ENCODE data around the gene GSTT2B. TPM values are rescaled to one million over a fixed set of nuclear protein-coding genes. Genes with fewer than 3 reads are reported as not detected.

The GSTT2B gene
- total and polyA plus RNA-seq, 2 of the 8 experiments (the other 6 are each of a cell fraction or from before 2014, with no cell fraction given) = 6.3 to 13.3 TPM

- peak in 1 of 2 experiments; percentile 29 for DNase-seq (ENCODE audit: low read depth in 1 of 2, low spot score in 2 of 2)
- peaks cover 5 to 26% (median 17%) of the 10 kb centered on the region in 4 experiments; a peak in 7 of 8 replicates for H3K36me3 ChIP-seq (ENCODE audit: control insufficient read depth in 2 of 4, insufficient read depth in 4 of 4, low read length in 3 of 4)
- H3K9me3 ChIP-seq (ENCODE audit: insufficient read depth in 2 of 2, low read depth in 1 of 2, low read length in 1 of 2) = no peaks in the 10 kb centered on the region
- no peak overlapping the region for H3K14ac ChIP-seq (ENCODE audit: insufficient read length)
- ChIA-PET POLR2A (ENCODE audit: partially characterized antibody) (no interaction called here), CTCF (ENCODE audit: partially characterized antibody) (no interaction called here)
- H2BK120ac ChIP-seq (replicated peaks; ENCODE audit: low read depth, low read length) = no peak overlapping the region
- H4K8ac ChIP-seq (ENCODE audit: extremely low read depth, insufficient read depth, low read length) = no peak overlapping the region
- no peak overlapping the region for H2BK20ac ChIP-seq (ENCODE audit: low read length)
- no peak overlapping the region for H3K56ac ChIP-seq (replicated peaks; ENCODE audit: insufficient read length, low read depth, low read length)
- H4K5ac ChIP-seq (ENCODE audit: insufficient read length, low read depth, low read length) = no peak overlapping the region
- H3K79me1 ChIP-seq (ENCODE audit: low read depth, low read length) = peaks cover 6% of the 10 kb centered on the region; the same call in 1 of the 2 replicates
- H2BK15ac ChIP-seq (ENCODE audit: low read length) = no peak overlapping the region
- H2BK12ac ChIP-seq (ENCODE audit: low read depth, low read length) = no peak overlapping the region
- peaks cover 6% of the 10 kb centered on the region; the same call in 1 of the 2 replicates for H3K23me2 ChIP-seq (ENCODE audit: low read depth, low read length)
- H4K91ac ChIP-seq (replicated peaks; ENCODE audit: insufficient read length, low read length) = no peak overlapping the region
- H3K4ac ChIP-seq (replicated peaks; ENCODE audit: insufficient read length, low read depth, low read length) = no peak overlapping the region
- no peak overlapping the region for H2BK5ac ChIP-seq (ENCODE audit: low read depth, low read length)
- TF ChIP-seq SIN3A (conservative IDR thresholded peaks at IDR 0.05 in 1 of 2, IDR thresholded peaks at IDR 0.05 in 1 of 2; ENCODE audit: low read depth in 1 of 2, low read length in 2 of 2) (no peak), ATF3 (IDR thresholded peaks at IDR 0.05; ENCODE audit: insufficient read depth, low read depth, low read length) (no peak), JUN (IDR thresholded peaks at IDR 0.05; ENCODE audit: low read depth, low read length) (no peak), TBP (IDR thresholded peaks at IDR 0.05; ENCODE audit: low read depth, low read length) (no peak), RNF2 (IDR thresholded peaks at IDR 0.05; ENCODE audit: borderline replicate concordance, low read depth, low read length, missing control alignments, poor library complexity, severe bottlenecking) (no peak), TAF1 (IDR thresholded peaks at IDR 0.05; ENCODE audit: low read depth, low read length) (no peak), EZH2 (IDR thresholded peaks at IDR 0.05; ENCODE audit: low read depth, low read length, severe bottlenecking) (no peak), GABPA (IDR thresholded peaks at IDR 0.05; ENCODE audit: borderline replicate concordance, insufficient read depth, low read length) (no peak), SIX5 (IDR thresholded peaks at IDR 0.05; ENCODE audit: low read depth, low read length) (no peak), JUND (IDR thresholded peaks at IDR 0.05; ENCODE audit: low read length) (no peak), POLR2A (IDR thresholded peaks at IDR 0.05; ENCODE audit: control extremely low read depth in 1 of 2, low read depth in 2 of 2, low read length in 2 of 2) (no peak)
- no peak overlapping the region for H3K23ac ChIP-seq (ENCODE audit: insufficient read length)
- no peaks in the 10 kb centered on the region for H3K27me3 ChIP-seq (replicated peaks in 1 of 4; ENCODE audit: control insufficient read depth in 3 of 4, extremely low read depth in 1 of 4, insufficient read depth in 3 of 4, low read length in 3 of 4)
- H4K20me1 ChIP-seq (replicated peaks in 1 of 2; ENCODE audit: control insufficient read depth in 1 of 2, insufficient read depth in 2 of 2, low read length in 2 of 2) = peaks cover 9 to 18% of the 10 kb centered on the region in 2 experiments
- whole genome bisulfite sequencing, 2 experiments (ENCODE audit: extremely low coverage in 1 of 2, insufficient coverage in 1 of 2, insufficient read length in 1 of 2, insufficient replicate concordance in 2 of 2, low coverage in 1 of 2, low lambda C conversion rate in 2 of 2, missing lambda C conversion rate in 1 of 2) = 94% methylated on average over 3 of the region's 3 CpGs; no CpG with 5 or more reads in 1 of the 2 experiments
- FAIRE-seq = no peak
- H3K18ac ChIP-seq (ENCODE audit: extremely low read depth, low read length) = no peak overlapping the region
- H3K79me2 ChIP-seq (ENCODE audit: control insufficient read depth in 1 of 2, insufficient read depth in 2 of 2, low read length in 2 of 2) = peaks cover 0 to 11% of the 10 kb centered on the region in 2 experiments; a peak in 1 of 4 replicates
- no peak overlapping the region for H3K27ac ChIP-seq (ENCODE audit: low read depth, low read length)
- no peak overlapping the region for H2AFZ ChIP-seq (ENCODE audit: low read length)
- H3K4me1 ChIP-seq (replicated peaks in 1 of 4; ENCODE audit: control insufficient read depth in 3 of 4, insufficient read depth in 4 of 4, low read length in 3 of 4) = no peaks in the 10 kb centered on the region
- H2AK5ac ChIP-seq (ENCODE audit: low read depth, low read length) = no peak overlapping the region
- H3K9ac ChIP-seq (replicated peaks in 1 of 4; ENCODE audit: extremely low read depth in 1 of 4, low read depth in 3 of 4, low read length in 3 of 4) = no peak overlapping the region
- H3K4me3 ChIP-seq (ENCODE audit: extremely low read depth in 1 of 4, insufficient read depth in 2 of 4, low read depth in 3 of 4, low read length in 4 of 4) = no peak overlapping the region
- no peak overlapping the region for H3K4me2 ChIP-seq (ENCODE audit: insufficient read depth in 1 of 2, low read depth in 2 of 2, low read length in 2 of 2)
Measured at GRCh38 chr22:23969071-23969470, 8.1 kb upstream of the GSTT2B start.
